HepG2 (cell line): Measurements from ENCODE around the gene ATP1A1. TPM values are rescaled to one million over a fixed set of nuclear protein-coding genes. Genes with fewer than 3 reads are reported as not detected.
A peak's percentile ranks its signal among the peaks of the same experiment; 100 is the strongest.

Source experiments
- ARHGAP35 ChIP-seq: sonication (generic); formaldehyde crosslinking; IDR thresholded peaks from 2 replicates; pipeline ENCODE4 v1.9.0; 2022; ENCODE audit warnings: mild to moderate bottlenecking, inconsistent platforms, moderate library complexity, missing genetic modification reagents, borderline replicate concordance
- ATF1 ChIP-seq: IDR thresholded peaks from 2 replicates; pipeline ENCODE4 v1.6.1; 2016; ENCODE audit warnings: mild to moderate bottlenecking, control low read depth
- CENPX ChIP-seq: sonication (generic); formaldehyde crosslinking; IDR thresholded peaks from 2 replicates; pipeline ENCODE4 v1.9.0; 2021; ENCODE audit warnings: mild to moderate bottlenecking, missing genetic modification reagents, moderate library complexity
- EEA1 ChIP-seq: sonication (generic); formaldehyde crosslinking; IDR thresholded peaks from 2 replicates; pipeline ENCODE4 v1.5.1; 2020; ENCODE audit warnings: mild to moderate bottlenecking, missing genetic modification reagents, borderline replicate concordance
- IKZF5 ChIP-seq: IDR thresholded peaks from 2 replicates; pipeline ENCODE4 v1.6.1; 2018; ENCODE audit warnings: missing genetic modification reagents, mild to moderate bottlenecking, missing compliant biosample characterization
- KDM3A ChIP-seq: IDR thresholded peaks from 2 replicates; pipeline ENCODE4 v1.6.1; 2018; ENCODE audit warnings: low read depth, missing compliant biosample characterization
- NCOA2 ChIP-seq: sonication (generic); formaldehyde crosslinking; IDR thresholded peaks from 2 replicates; pipeline ENCODE4 v1.8.0; 2022; ENCODE audit warnings: inconsistent platforms
- NPAS2 ChIP-seq: sonication (generic); formaldehyde crosslinking; IDR thresholded peaks from 2 replicates; pipeline ENCODE4 v1.8.0; 2022; ENCODE audit warnings: mild to moderate bottlenecking, missing genetic modification reagents, borderline replicate concordance
- PREB ChIP-seq: sonication (generic); formaldehyde crosslinking; IDR thresholded peaks from 2 replicates; pipeline ENCODE4 v1.4.0; 2020; ENCODE audit warnings: missing genetic modification reagents
- REST ChIP-seq, 2 experiments: IDR thresholded peaks; 2 replicates each; pipeline ENCODE4 v1.6.1; 2011 to 2012; ENCODE audit warnings: low read length in 2 of 2, borderline replicate concordance in 1 of 2, low read depth in 1 of 2, mild to moderate bottlenecking in 1 of 2, moderate library complexity in 1 of 2
- SAFB2 ChIP-seq: sonication (generic); formaldehyde crosslinking; IDR thresholded peaks from 2 replicates; pipeline ENCODE4 v1.5.1; 2020; ENCODE audit warnings: missing genetic modification reagents, low read depth, mild to moderate bottlenecking, borderline replicate concordance
- SCMH1 ChIP-seq: sonication (generic); formaldehyde crosslinking; IDR thresholded peaks from 2 replicates; pipeline ENCODE4 v1.9.0; 2021; ENCODE audit warnings: missing genetic modification reagents, mild to moderate bottlenecking, borderline replicate concordance
- SMARCE1 ChIP-seq: fragments of 450-650 bp; IDR thresholded peaks from 2 replicates; pipeline ENCODE4 v1.6.1; 2017; ENCODE audit warnings: borderline replicate concordance
- SP140L ChIP-seq: sonication (generic); formaldehyde crosslinking; IDR thresholded peaks from 2 replicates; pipeline ENCODE4 v1.4.0; 2020; ENCODE audit warnings: missing genetic modification reagents, borderline replicate concordance
- TFDP1 ChIP-seq: IDR thresholded peaks from 2 replicates; pipeline ENCODE4 v1.6.1; 2016; ENCODE audit warnings: missing compliant biosample characterization, missing genetic modification reagents, borderline replicate concordance
- ZGPAT ChIP-seq: IDR thresholded peaks from 2 replicates; pipeline ENCODE4 v1.6.1; 2016; ENCODE audit warnings: mild to moderate bottlenecking
- ZNF234 ChIP-seq: sonication (generic); formaldehyde crosslinking; conservative IDR thresholded peaks from 2 replicates; pipeline ENCODE4 v1.5.1; 2020; ENCODE audit warnings: mild to moderate bottlenecking, missing genetic modification reagents
- ZNF552 ChIP-seq: sonication (generic); formaldehyde crosslinking; IDR thresholded peaks from 2 replicates; pipeline ENCODE4 v1.9.0; 2022; ENCODE audit warnings: missing genetic modification reagents, mild to moderate bottlenecking, borderline replicate concordance
- ZNF839 ChIP-seq: sonication (generic); formaldehyde crosslinking; IDR thresholded peaks from 2 replicates; pipeline ENCODE4 v1.4.0; 2020; ENCODE audit warnings: missing genetic modification reagents, mild to moderate bottlenecking, borderline replicate concordance
- ZSCAN31 ChIP-seq: sonication (generic); formaldehyde crosslinking; IDR thresholded peaks from 2 replicates; pipeline ENCODE4 v1.5.0; 2020; ENCODE audit warnings: low read depth, mild to moderate bottlenecking, missing genetic modification reagents
- polyA plus RNA-seq, 8 experiments: library from polyadenylated mRNA; depleted of rRNA in 3 of 8; stranded (reverse) in 7 of 8; unstranded in 1 of 8; fragments of >200 nt; fragmentation: Illumina TruSeq in 4 of 8; extraction: Trizol in 4 of 8; gene quantifications; 2 replicates each; pipeline versions ENCODE4 v1.2.1 to v1.2.3, GENCODE V29; 2011 to 2016; ENCODE audit warnings: low read depth in 4 of 8, missing spikeins in 1 of 8, mixed read lengths in 1 of 8; ENCODE audit not compliant: insufficient read depth in 1 of 8
- total RNA-seq, 5 experiments: library from RNA; depleted of rRNA; stranded (reverse); fragments of >200 nt; fragmentation: Illumina TruSeq; extraction: Trizol; gene quantifications; 2 replicates each; pipeline ENCODE4 v1.2.3, GENCODE V29; 2016; ENCODE audit warnings: low read depth in 1 of 5

Gene ATP1A1
- total and polyA plus RNA-seq, 2 of the 13 experiments (the other 11 are each of a cell fraction or from before 2014, with no cell fraction given): 280 to 705 TPM

- TF ChIP-seq ZGPAT (CRISPR knock-in tag) (peak; percentile 64; the same call in 1 of the 2 replicates), SP140L (CRISPR knock-in tag) (no peak), SMARCE1 (no peak), ZNF839 (no peak), PREB (CRISPR knock-in tag) (no peak), ZNF552 (CRISPR knock-in tag) (no peak; the same call in 1 of the 2 replicates), TFDP1 (peak; percentile 28; the same call in 1 of the 2 replicates), NCOA2 (CRISPR knock-in tag) (no peak; the same call in 1 of the 2 replicates), NPAS2 (CRISPR knock-in tag) (no peak), SAFB2 (CRISPR knock-in tag) (peak; percentile 42; the same call in 1 of the 2 replicates), ARHGAP35 (CRISPR knock-in tag) (no peak; the same call in 1 of the 2 replicates), ATF1 (CRISPR knock-in tag) (no peak), KDM3A (no peak; the same call in 1 of the 2 replicates), SCMH1 (no peak), IKZF5 (CRISPR knock-in tag) (no peak; the same call in none of the 2 replicates), ZNF234 (CRISPR knock-in tag) (no peak; the same call in 1 of the 2 replicates), ZSCAN31 (CRISPR knock-in tag) (no peak), EEA1 (CRISPR knock-in tag) (no peak), CENPX (CRISPR knock-in tag) (no peak), REST (IDR thresholded peaks at IDR 0.05; ENCODE audit: borderline replicate concordance in 1 of 2, low read depth in 1 of 2, low read length in 2 of 2) (0 out of 4 replicates have a peak, but pooled peaks of 1 of the 2 experiments have one; percentile 29)
Observed at GRCh38 chr1:116372651-116373430, at the start of gene ATP1A1 (continued).
